Measurements from ENCODE around the gene SIRT3. TPM values are rescaled to one million over a fixed set of nuclear protein-coding genes. Genes with fewer than 3 reads are reported as not detected.
A peak's percentile ranks its signal among the peaks of the same experiment; 100 is the strongest.

The SIRT3 gene
- total and polyA plus RNA-seq, 2 of the 13 experiments (the other 11 are each of a cell fraction or from before 2014, with no cell fraction given), result 15.1 to 18.2 TPM

DNA sequence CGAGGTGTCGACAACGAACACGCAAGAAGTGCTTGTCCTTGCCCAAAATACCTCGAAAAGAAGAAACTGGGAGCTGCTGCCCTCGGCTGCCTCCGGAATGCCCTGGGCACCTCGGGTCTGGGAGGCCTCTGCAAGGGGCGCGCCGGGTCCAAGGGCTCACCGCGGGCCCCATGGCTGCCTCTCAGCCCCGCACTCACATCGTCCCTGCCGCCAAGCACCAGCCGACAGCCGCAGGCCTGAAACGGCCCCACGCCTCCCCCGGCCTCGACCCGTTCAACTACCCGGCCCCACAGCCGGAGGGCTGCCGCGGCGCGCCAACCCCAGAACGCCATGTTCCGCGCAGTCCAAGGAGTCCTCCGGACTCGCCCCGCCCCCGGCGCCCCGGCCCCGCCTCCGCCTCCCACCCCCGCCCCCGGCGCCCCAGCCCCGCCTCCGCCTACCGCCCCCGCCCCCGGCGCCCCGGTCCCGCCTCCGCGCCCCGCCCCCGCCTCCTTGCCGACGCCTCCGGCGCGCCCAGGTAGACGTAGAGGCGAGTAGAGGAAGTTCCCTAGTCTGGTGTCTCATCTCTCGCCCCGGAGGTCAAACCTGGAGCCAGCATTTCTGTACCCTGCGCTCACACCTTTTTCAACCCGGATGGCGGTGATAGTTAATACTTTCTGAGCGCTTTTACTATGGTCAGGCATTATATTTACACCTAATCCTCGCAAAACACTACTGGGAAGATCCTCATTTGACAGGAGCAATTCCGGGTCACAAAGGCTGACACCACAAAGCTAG is at the start of gene SIRT3 (continued):
- 0 out of 2 replicates have a peak, but pooled peaks have one; percentile 63 for TF ChIP-seq ZNF431 (CRISPR knock-in tag; IDR thresholded peaks at IDR 0.05; ENCODE audit: borderline replicate concordance, low read depth)
- 0 out of 2 replicates have a peak, but pooled peaks have one; percentile 23 for TF ChIP-seq KDM4B (CRISPR knock-in tag; IDR thresholded peaks at IDR 0.05)
- TF ChIP-seq RELA (CRISPR knock-in tag; IDR thresholded peaks at IDR 0.05), result no peak
- TF ChIP-seq NCOR1 (IDR thresholded peaks at IDR 0.05; ENCODE audit: borderline replicate concordance, low read length), result no peak
- TF ChIP-seq U2AF1 (optimal IDR thresholded peaks at IDR 0.05; ENCODE audit: low read depth, low read length), result no peak
- no peak for TF ChIP-seq NFE2L2 (IDR thresholded peaks at IDR 0.05; ENCODE audit: low read length)
- peak; percentile 30 for TF ChIP-seq XRCC5 (optimal IDR thresholded peaks at IDR 0.05; ENCODE audit: low read length)
- peak; percentile 75 for TF ChIP-seq POLR2AphosphoS5 (IDR thresholded peaks at IDR 0.05; ENCODE audit: low read depth, low read length)
- peak; percentile 76; the same call in 1 of the 2 replicates for TF ChIP-seq BRD4 (CRISPR knock-in tag; IDR thresholded peaks at IDR 0.05)
- TF ChIP-seq TAF1 (CRISPR knock-in tag; IDR thresholded peaks at IDR 0.05), result peak; percentile 87
- no peak for TF ChIP-seq FOXJ3 (CRISPR knock-in tag; IDR thresholded peaks at IDR 0.05; ENCODE audit: borderline replicate concordance)
- TF ChIP-seq PHF8 (CRISPR knock-in tag; IDR thresholded peaks at IDR 0.05), result peak; percentile 92
- peak; percentile 27 for TF ChIP-seq RBM39 (IDR thresholded peaks at IDR 0.05; ENCODE audit: low read depth, low read length, poor library complexity, severe bottlenecking)
- TF ChIP-seq KDM3A (CRISPR knock-in tag; IDR thresholded peaks at IDR 0.05; ENCODE audit: low read depth), result 0 out of 2 replicates have a peak, but pooled peaks have one; percentile 32
- peak; percentile 88 for TF ChIP-seq YY1 (IDR thresholded peaks at IDR 0.05; ENCODE audit: insufficient read depth, insufficient replicate concordance, low read depth, low read length)
- TF ChIP-seq SRSF1 (optimal IDR thresholded peaks at IDR 0.05; ENCODE audit: low read depth, low read length), result peak; percentile 85
- peak; percentile 21; the same call in 1 of the 2 replicates for TF ChIP-seq SAP130 (CRISPR knock-in tag; IDR thresholded peaks at IDR 0.05; ENCODE audit: low read depth)
- peak; percentile 57; the same call in 1 of the 2 replicates for TF ChIP-seq HOXA3 (CRISPR knock-in tag; IDR thresholded peaks at IDR 0.05)
- 0 out of 2 replicates have a peak, but pooled peaks have one; percentile 50 for TF ChIP-seq SMYD3 (CRISPR knock-in tag; IDR thresholded peaks at IDR 0.05)
- TF ChIP-seq RARA (CRISPR knock-in tag; IDR thresholded peaks at IDR 0.05), result peak; percentile 16; the same call in 1 of the 2 replicates
- TF ChIP-seq, protein P1, sequence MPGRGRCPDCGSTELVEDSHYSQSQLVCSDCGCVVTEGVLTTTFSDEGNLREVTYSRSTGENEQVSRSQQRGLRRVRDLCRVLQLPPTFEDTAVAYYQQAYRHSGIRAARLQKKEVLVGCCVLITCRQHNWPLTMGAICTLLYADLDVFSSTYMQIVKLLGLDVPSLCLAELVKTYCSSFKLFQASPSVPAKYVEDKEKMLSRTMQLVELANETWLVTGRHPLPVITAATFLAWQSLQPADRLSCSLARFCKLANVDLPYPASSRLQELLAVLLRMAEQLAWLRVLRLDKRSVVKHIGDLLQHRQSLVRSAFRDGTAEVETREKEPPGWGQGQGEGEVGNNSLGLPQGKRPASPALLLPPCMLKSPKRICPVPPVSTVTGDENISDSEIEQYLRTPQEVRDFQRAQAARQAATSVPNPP (CRISPR knock-in tag; IDR thresholded peaks at IDR 0.05), result 0 out of 2 replicates have a peak, but pooled peaks have one; percentile 52
- 0 out of 2 replicates have a peak, but pooled peaks have one; percentile 49 for TF ChIP-seq ZNF572 (CRISPR knock-in tag; IDR thresholded peaks at IDR 0.05)
- 0 out of 2 replicates have a peak, but pooled peaks have one; percentile 45 for TF ChIP-seq KLF12 (CRISPR knock-in tag; IDR thresholded peaks at IDR 0.05; ENCODE audit: borderline replicate concordance)
- TF ChIP-seq ZNF564 (CRISPR knock-in tag; IDR thresholded peaks at IDR 0.05), result peak; percentile 71; the same call in 1 of the 2 replicates
- TF ChIP-seq, protein P2, sequence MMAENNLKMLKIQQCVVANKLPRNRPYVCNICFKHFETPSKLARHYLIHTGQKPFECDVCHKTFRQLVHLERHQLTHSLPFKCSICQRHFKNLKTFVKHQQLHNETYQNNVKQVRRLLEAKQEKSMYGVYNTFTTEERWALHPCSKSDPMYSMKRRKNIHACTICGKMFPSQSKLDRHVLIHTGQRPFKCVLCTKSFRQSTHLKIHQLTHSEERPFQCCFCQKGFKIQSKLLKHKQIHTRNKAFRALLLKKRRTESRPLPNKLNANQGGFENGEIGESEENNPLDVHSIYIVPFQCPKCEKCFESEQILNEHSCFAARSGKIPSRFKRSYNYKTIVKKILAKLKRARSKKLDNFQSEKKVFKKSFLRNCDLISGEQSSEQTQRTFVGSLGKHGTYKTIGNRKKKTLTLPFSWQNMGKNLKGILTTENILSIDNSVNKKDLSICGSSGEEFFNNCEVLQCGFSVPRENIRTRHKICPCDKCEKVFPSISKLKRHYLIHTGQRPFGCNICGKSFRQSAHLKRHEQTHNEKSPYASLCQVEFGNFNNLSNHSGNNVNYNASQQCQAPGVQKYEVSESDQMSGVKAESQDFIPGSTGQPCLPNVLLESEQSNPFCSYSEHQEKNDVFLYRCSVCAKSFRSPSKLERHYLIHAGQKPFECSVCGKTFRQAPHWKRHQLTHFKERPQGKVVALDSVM (CRISPR knock-in tag; IDR thresholded peaks at IDR 0.05), result peak; percentile 16; the same call in 1 of the 2 replicates
- 0 out of 2 replicates have a peak, but pooled peaks have one; percentile 10 for TF ChIP-seq ZSCAN25 (CRISPR knock-in tag; IDR thresholded peaks at IDR 0.05)
- TF ChIP-seq HES4 (CRISPR knock-in tag; IDR thresholded peaks at IDR 0.05; ENCODE audit: borderline replicate concordance), result peak; percentile 94
- TF ChIP-seq ZBTB20 (CRISPR knock-in tag; IDR thresholded peaks at IDR 0.05; ENCODE audit: borderline replicate concordance, low read depth), result peak; percentile 52
- peak; percentile 53 for TF ChIP-seq YEATS4 (CRISPR knock-in tag; IDR thresholded peaks at IDR 0.05; ENCODE audit: borderline replicate concordance)
